Calu3 (cell line): ENCODE data around the gene NSD1. TPM values are rescaled to one million over a fixed set of nuclear protein-coding genes. Genes with fewer than 3 reads are reported as not detected.

Source experiments
- BruUV-seq: library from RNA; stranded (reverse); fragments of 400-500 nt; replicated peaks from 2 replicates; lab custom pipeline; 2021; lab: Mats Ljungman, UMichigan
- CTCF ChIA-PET: fragments of 300-600 bp; sonication (Branson Sonifier 250); formaldehyde crosslinking; loops from one replicate; lab custom pipeline; 2022; ENCODE audit warnings: antibody characterized with exemption; lab: Charles Lee
- DNase-seq: peaks from one replicate; pipeline ENCODE4 v3.0.0; 2022
- H3K27ac Mint-ChIP-seq: one replicate; pipeline ENCODE4 v1.8.0; 2022; ENCODE audit warnings: mixed read lengths; ENCODE audit not compliant: unreplicated experiment
- H3K27me3 Mint-ChIP-seq: one replicate; pipeline ENCODE4 v1.8.0; 2022; ENCODE audit warnings: mixed read lengths; ENCODE audit not compliant: unreplicated experiment
- H3K36me3 Mint-ChIP-seq: one replicate; pipeline ENCODE4 v1.8.0; 2022; ENCODE audit warnings: mild to moderate bottlenecking, moderate library complexity, mixed read lengths; ENCODE audit not compliant: insufficient read depth, unreplicated experiment
- H3K4me1 Mint-ChIP-seq: one replicate; pipeline ENCODE4 v1.8.0; 2022; ENCODE audit warnings: mild to moderate bottlenecking, low read depth, mixed read lengths; ENCODE audit not compliant: unreplicated experiment
- H3K4me3 Mint-ChIP-seq: one replicate; pipeline ENCODE4 v1.8.0; 2022; ENCODE audit warnings: mild to moderate bottlenecking, low read depth, moderate library complexity, mixed read lengths; ENCODE audit not compliant: unreplicated experiment
- H3K9me3 Mint-ChIP-seq: one replicate; pipeline ENCODE4 v1.8.0; 2022; ENCODE audit warnings: low read depth, mixed read lengths; ENCODE audit not compliant: unreplicated experiment
- CTCF ChIP-seq: fragments of 200-600 bp; IDR thresholded peaks from one replicate; pipeline ENCODE4 v1.8.0; 2022; ENCODE audit warnings: antibody characterized with exemption; ENCODE audit not compliant: unreplicated experiment
- intact Hi-C: fragments of 100-400 bp; cut with micrococcal nuclease; formaldehyde crosslinking; loops from one replicate; pipeline ENCODE4 v1.10.0; 2022; ENCODE audit not compliant: unreplicated experiment
- total RNA-seq: library from RNA; stranded (reverse); gene quantifications from 2 replicates; pipeline ENCODE4 v1.2.3, GENCODE V29; 2022

Gene NSD1
- total RNA-seq, 1 experiment from 2014 or later = 61.4 TPM

GRCh38 chr5:177116631-177117373 is 16.8 kb upstream of the NSD1 start:
- H3K9me3 Mint-ChIP-seq = no peaks in the 10 kb centered on the region
- no peaks in the 10 kb centered on the region for H3K27me3 Mint-ChIP-seq
- DNase-seq = no peak
- no peak overlapping the region for H3K4me3 Mint-ChIP-seq
- peaks cover 4% of the 10 kb centered on the region for H3K4me1 Mint-ChIP-seq
- peaks cover 2% of the 10 kb centered on the region for H3K36me3 Mint-ChIP-seq
- intact Hi-C loops = loop anchor here (10.0 kb wide), 1 partner anchor 338 kb away; no protein-coding TSS in a partner anchor
- no TSS peak for BruUV-seq
- peak; percentile 3 for TF ChIP-seq CTCF
- CTCF ChIA-PET = no interaction called here
- H3K27ac Mint-ChIP-seq = no peak overlapping the region

GRCh38 chr5:177117441-177118045 is 16.0 kb upstream of the NSD1 start:
- intact Hi-C loops = loop anchor here (10.0 kb wide), 1 partner anchor 337 kb away; no protein-coding TSS in a partner anchor

GRCh38 chr5:177122566-177122965 is 11.0 kb upstream of the NSD1 start:
- Mint-ChIP-seq H3K36me3 (no peaks in the 10 kb centered on the region), H3K4me1 (no peaks in the 10 kb centered on the region), H3K27me3 (peaks cover 13% of the 10 kb centered on the region), H3K27ac (no peak overlapping the region), H3K9me3 (peaks cover 6% of the 10 kb centered on the region), H3K4me3 (no peak overlapping the region)
- no peak for DNase-seq
- BruUV-seq = no TSS peak
- intact Hi-C loops = no loop called here
- CTCF ChIA-PET = interaction anchor here (0.6 kb wide), 1 partner anchor 23 kb away, joined by 3 read pairs; no protein-coding TSS in a partner anchor
- TF ChIP-seq CTCF = no peak

More at GRCh38 chr5:177117441-177118045, 16.0 kb upstream of the NSD1 start:
- H3K27me3 Mint-ChIP-seq = peaks cover 6% of the 10 kb centered on the region
- H3K4me1 Mint-ChIP-seq = no peaks in the 10 kb centered on the region
- no peak overlapping the region for H3K27ac Mint-ChIP-seq
- no peak for TF ChIP-seq CTCF
- BruUV-seq = no TSS peak
- CTCF ChIA-PET = no interaction called here
- no peak for DNase-seq
- H3K4me3 Mint-ChIP-seq = no peak overlapping the region
- H3K36me3 Mint-ChIP-seq = no peaks in the 10 kb centered on the region
- H3K9me3 Mint-ChIP-seq = peaks cover 3% of the 10 kb centered on the region

GRCh38 chr5:177123789-177124485 is 9.6 kb upstream of the NSD1 start:
- no TSS peak for BruUV-seq
- Mint-ChIP-seq H3K27me3 (peaks cover 13% of the 10 kb centered on the region), H3K4me1 (peaks cover 7% of the 10 kb centered on the region), H3K4me3 (no peak overlapping the region), H3K36me3 (no peaks in the 10 kb centered on the region), H3K27ac (no peak overlapping the region), H3K9me3 (peaks cover 6% of the 10 kb centered on the region)
- intact Hi-C loops = no loop called here
- TF ChIP-seq CTCF = no peak
- CTCF ChIA-PET = no interaction called here
- no peak for DNase-seq
